SIG-M5 treated with dmso at 0.1 percent for 504 hours (cell line): ENCODE data around the gene SH3PXD2B.

Source experiments
- DNase-seq: peaks from one replicate; lab custom pipeline; 2025; ENCODE audit not compliant: unreplicated experiment; lab: John Stamatoyannopoulos, UW

Gene SH3PXD2B

GRCh38 chr5:172453986-172454357 lies 353 bp downstream of the SH3PXD2B start:
- DNase-seq, result no peak

GRCh38 chr5:172453206-172453985 lies 929 bp downstream of the SH3PXD2B start:
- no peak for DNase-seq

- DNase-seq, result no peak
Measured at GRCh38 chr5:172452398-172453205, 1.7 kb downstream of the SH3PXD2B start.

- DNase-seq, result no peak
Measured at GRCh38 chr5:172451771-172452197, 2.5 kb downstream of the SH3PXD2B start.

- DNase-seq, result peak; percentile 22
Measured at GRCh38 chr5:172450861-172451695, 3.2 kb downstream of the SH3PXD2B start.

GRCh38 chr5:172450453-172450852 lies 3.9 kb downstream of the SH3PXD2B start:
- no peak for DNase-seq

- DNase-seq, result no peak
Measured at GRCh38 chr5:172448999-172449398, 5.3 kb downstream of the SH3PXD2B start.

- DNase-seq, result no peak
Measured at GRCh38 chr5:172447646-172448365, 6.5 kb downstream of the SH3PXD2B start.

GRCh38 chr5:172446336-172447051 lies 7.8 kb downstream of the SH3PXD2B start:
- DNase-seq, result no peak

- no peak for DNase-seq
Measured at GRCh38 chr5:172445866-172446265, 8.5 kb downstream of the SH3PXD2B start.

GRCh38 chr5:172444626-172445365 lies 9.5 kb downstream of the SH3PXD2B start:
- DNase-seq, result no peak

- no peak for DNase-seq
Measured at GRCh38 chr5:172444110-172444510, 10.2 kb downstream of the SH3PXD2B start.

- no peak for DNase-seq
Measured at GRCh38 chr5:172443441-172444109, 10.8 kb downstream of the SH3PXD2B start.

GRCh38 chr5:172442592-172442991 lies 11.7 kb downstream of the SH3PXD2B start:
- DNase-seq, result no peak

- DNase-seq, result no peak
Measured at GRCh38 chr5:172441262-172441751, 13.0 kb downstream of the SH3PXD2B start.

- no peak for DNase-seq
Measured at GRCh38 chr5:172440486-172440885, 13.8 kb downstream of the SH3PXD2B start.

- DNase-seq, result no peak
Measured at GRCh38 chr5:172439785-172440477, 14.4 kb downstream of the SH3PXD2B start.

GRCh38 chr5:172438319-172438668 lies 16.0 kb downstream of the SH3PXD2B start:
- DNase-seq, result no peak
